GM23338 (cell line): Measurements from ENCODE around the gene PLBD2.

Experiments used
- CREB1 ChIP-seq: fragments of 250-450 bp; sonication (Bioruptor Pico); IDR thresholded peaks from 2 replicates; pipeline ENCODE4 v1.5.0; 2020; ENCODE audit warnings: low read depth, mild to moderate bottlenecking, moderate library complexity
- EZH2 ChIP-seq: fragments of 200-600 bp; sonication (generic); IDR thresholded peaks from one replicate; pipeline ENCODE4 v1.8.0; 2017; ENCODE audit warnings: antibody characterized with exemption, mild to moderate bottlenecking, low read depth; ENCODE audit not compliant: unreplicated experiment
- EZH2phosphoT487 ChIP-seq: fragments of 200-600 bp; sonication (generic); IDR thresholded peaks from one replicate; pipeline ENCODE4 v1.8.1; 2018; ENCODE audit warnings: antibody characterized with exemption; ENCODE audit not compliant: unreplicated experiment
- POLR2AphosphoS5 ChIP-seq: IDR thresholded peaks from 2 replicates; pipeline ENCODE4 v1.6.1; 2016; ENCODE audit warnings: antibody characterized with exemption, low read depth
- TF ChIP-seq, protein P1 (sequence below): IDR thresholded peaks from one replicate; pipeline ENCODE4 v1.6.1; 2018; ENCODE audit warnings: antibody characterized with exemption; ENCODE audit not compliant: unreplicated experiment
- TF ChIP-seq, protein P2 (sequence below), 2 experiments: fragments of 200-600 bp in 1 of 2; sonication (generic) in 1 of 2; conservative IDR thresholded peaks; 2 replicates each; pipeline versions ENCODE4 v1.5.1 to v1.6.1; 2016 to 2017; ENCODE audit warnings: antibody characterized with exemption in 2 of 2, low read depth in 2 of 2, mild to moderate bottlenecking in 2 of 2, moderate library complexity in 1 of 2

DNA sequence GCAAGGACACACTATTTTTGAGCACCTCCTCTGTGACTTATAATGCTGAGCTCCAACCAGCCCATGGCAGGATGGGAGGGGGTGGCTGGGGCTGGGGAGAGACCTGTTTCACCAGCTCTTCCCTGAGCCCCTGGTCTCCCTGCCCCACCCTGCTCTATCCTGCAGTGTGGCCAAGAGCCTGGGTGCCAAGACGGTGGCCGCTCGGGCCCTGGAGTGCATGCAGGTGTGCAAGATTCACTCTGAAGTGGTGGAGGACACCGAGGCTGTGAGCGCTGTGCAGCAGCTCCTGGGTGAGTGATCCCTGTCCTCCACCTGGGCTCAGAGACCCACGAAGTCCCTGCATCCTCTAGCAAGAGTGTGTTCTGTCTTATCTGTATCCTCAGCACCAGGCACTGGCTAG lies 78.2 kb downstream of the PLBD2 start:
- TF ChIP-seq POLR2AphosphoS5 (no peak), CREB1 (no peak), EZH2 (no peak), EZH2phosphoT487 (no peak)
- TF ChIP-seq, protein P1, sequence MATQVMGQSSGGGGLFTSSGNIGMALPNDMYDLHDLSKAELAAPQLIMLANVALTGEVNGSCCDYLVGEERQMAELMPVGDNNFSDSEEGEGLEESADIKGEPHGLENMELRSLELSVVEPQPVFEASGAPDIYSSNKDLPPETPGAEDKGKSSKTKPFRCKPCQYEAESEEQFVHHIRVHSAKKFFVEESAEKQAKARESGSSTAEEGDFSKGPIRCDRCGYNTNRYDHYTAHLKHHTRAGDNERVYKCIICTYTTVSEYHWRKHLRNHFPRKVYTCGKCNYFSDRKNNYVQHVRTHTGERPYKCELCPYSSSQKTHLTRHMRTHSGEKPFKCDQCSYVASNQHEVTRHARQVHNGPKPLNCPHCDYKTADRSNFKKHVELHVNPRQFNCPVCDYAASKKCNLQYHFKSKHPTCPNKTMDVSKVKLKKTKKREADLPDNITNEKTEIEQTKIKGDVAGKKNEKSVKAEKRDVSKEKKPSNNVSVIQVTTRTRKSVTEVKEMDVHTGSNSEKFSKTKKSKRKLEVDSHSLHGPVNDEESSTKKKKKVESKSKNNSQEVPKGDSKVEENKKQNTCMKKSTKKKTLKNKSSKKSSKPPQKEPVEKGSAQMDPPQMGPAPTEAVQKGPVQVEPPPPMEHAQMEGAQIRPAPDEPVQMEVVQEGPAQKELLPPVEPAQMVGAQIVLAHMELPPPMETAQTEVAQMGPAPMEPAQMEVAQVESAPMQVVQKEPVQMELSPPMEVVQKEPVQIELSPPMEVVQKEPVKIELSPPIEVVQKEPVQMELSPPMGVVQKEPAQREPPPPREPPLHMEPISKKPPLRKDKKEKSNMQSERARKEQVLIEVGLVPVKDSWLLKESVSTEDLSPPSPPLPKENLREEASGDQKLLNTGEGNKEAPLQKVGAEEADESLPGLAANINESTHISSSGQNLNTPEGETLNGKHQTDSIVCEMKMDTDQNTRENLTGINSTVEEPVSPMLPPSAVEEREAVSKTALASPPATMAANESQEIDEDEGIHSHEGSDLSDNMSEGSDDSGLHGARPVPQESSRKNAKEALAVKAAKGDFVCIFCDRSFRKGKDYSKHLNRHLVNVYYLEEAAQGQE = no peak
- TF ChIP-seq, protein P2, sequence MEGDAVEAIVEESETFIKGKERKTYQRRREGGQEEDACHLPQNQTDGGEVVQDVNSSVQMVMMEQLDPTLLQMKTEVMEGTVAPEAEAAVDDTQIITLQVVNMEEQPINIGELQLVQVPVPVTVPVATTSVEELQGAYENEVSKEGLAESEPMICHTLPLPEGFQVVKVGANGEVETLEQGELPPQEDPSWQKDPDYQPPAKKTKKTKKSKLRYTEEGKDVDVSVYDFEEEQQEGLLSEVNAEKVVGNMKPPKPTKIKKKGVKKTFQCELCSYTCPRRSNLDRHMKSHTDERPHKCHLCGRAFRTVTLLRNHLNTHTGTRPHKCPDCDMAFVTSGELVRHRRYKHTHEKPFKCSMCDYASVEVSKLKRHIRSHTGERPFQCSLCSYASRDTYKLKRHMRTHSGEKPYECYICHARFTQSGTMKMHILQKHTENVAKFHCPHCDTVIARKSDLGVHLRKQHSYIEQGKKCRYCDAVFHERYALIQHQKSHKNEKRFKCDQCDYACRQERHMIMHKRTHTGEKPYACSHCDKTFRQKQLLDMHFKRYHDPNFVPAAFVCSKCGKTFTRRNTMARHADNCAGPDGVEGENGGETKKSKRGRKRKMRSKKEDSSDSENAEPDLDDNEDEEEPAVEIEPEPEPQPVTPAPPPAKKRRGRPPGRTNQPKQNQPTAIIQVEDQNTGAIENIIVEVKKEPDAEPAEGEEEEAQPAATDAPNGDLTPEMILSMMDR (conservative IDR thresholded peaks at IDR 0.05; ENCODE audit: low read depth in 2 of 2) = no peak
